Pancreas (tissue), 10 donors: ENCODE results near the gene ACO2. TPM values are rescaled to one million over a fixed set of nuclear protein-coding genes. Genes with fewer than 3 reads are reported as not detected.

ENCODE experiments used
- ATAC-seq, 4 donors: fragments of 200-7000 bp; cut with Tn5 transposase; one replicate each; pipeline versions ENCODE4 v1.8.0 to v1.9.1; 2020; ENCODE audit warnings: mild to moderate bottlenecking in 4 of 4, moderate library complexity in 4 of 4
- DNase-seq, 6 donors: peaks; one replicate each; pipeline ENCODE4 v3.0.0-alpha.2; 2020
- FAIRE-seq: peaks from 2 replicates; lab custom pipeline; 2012; peaks lifted over from hg19 to GRCh38; lab: Jason Lieb, UNC
- H3K27ac ChIP-seq, 4 donors: fragments of 200-600 bp; sonication (generic); 1 replicate in 3 of 4; 2 replicates in 1 of 4; pipeline versions ENCODE4 v1.5.0 to v1.8.0; 2020
- H3K27me3 ChIP-seq, 4 donors: fragments of 200-600 bp; one replicate each; pipeline ENCODE4 v1.8.0; 2021
- H3K36me3 ChIP-seq, 3 donors: fragments of 200-600 bp; sonication (generic) in 1 of 3; one replicate each; pipeline versions ENCODE4 v1.5.0 to v1.8.0; 2020 to 2021
- H3K4me1 ChIP-seq, 3 donors: fragments of 200-600 bp; one replicate each; pipeline ENCODE4 v1.8.0; 2021
- H3K4me3 ChIP-seq, 4 donors: fragments of 200-600 bp; sonication (generic) in 2 of 4; one replicate each; pipeline versions ENCODE4 v1.5.0 to v1.8.0; 2020 to 2021
- H3K9me3 ChIP-seq, 4 donors: fragments of 200-600 bp; one replicate each; pipeline ENCODE4 v1.8.0; 2021
- WGBS, 2 donors: extraction: QIAGEN DNeasy Blood & Tissue Kit; methylation state at CpG; one replicate each; pipeline ENCODE4 v1.1.7; 2013; 5-methylcytosine and 5-hydroxymethylcytosine counted together
- intact Hi-C, 3 donors: fragments of 100-400 bp; cut with DNase I; formaldehyde crosslinking; loops; one replicate each; pipeline versions ENCODE4 v1.11.1 to v1.14.2; 2022
- polyA plus RNA-seq, 2 donors: library from polyadenylated mRNA; stranded (reverse); fragments of 200-250 nt; gene quantifications; one replicate each; pipeline ENCODE4 v1.2.3, GENCODE V29; 2013
- total RNA-seq, 6 donors: library from RNA; stranded (reverse); fragmentation: NEBNext Ultra II Directional in 4 of 6; extraction: Animal tissue kit (Norgen Biotek cat#: 25700) in 4 of 6; gene quantifications; one replicate each; pipeline versions ENCODE4 v1.2.1 to v1.2.4, GENCODE V29; 2021 to 2023
- TF ChIP-seq, protein P1 (sequence below), 4 donors: fragments of 200-600 bp; sonication (generic) in 3 of 4; IDR thresholded peaks; one replicate each; pipeline versions ENCODE4 v1.5.0 to v1.8.0; 2021; ENCODE audit warnings: antibody characterized with exemption in 4 of 4
- donor health status: healthy with polysubstance abuse.
- donor health status: DM: no; HTN: no; CAD: no; lungs with moderate emphysema.
- donor health status: DM: no; HTN: no; CAD: no.
- donor health status: control.
- donor health status: control.
- donor health status: Bipolar disorder and iron deficiency.
- donor health status: DM: yes; HTN: yes; CAD: no.
- donor health status: DM: no; HTN: no; CAD: no.
- donor health status: DM: no; HTN: no; CAD: no.
- donor health status: DM: yes; HTN: yes; CAD: no.

Gene ACO2
- total and polyA plus RNA-seq, 8 donors = 19.2 to 53.1 (median 37.6) TPM

- H3K4me3 ChIP-seq = no peak overlapping the region
- ATAC-seq (peak; percentile 13 to 57 (median 50)), DNase-seq (peak; percentile 54 to 89 (median 70)), FAIRE-seq (no peak)
- H3K27ac ChIP-seq = peak overlapping the region; percentile 9 to 62 (median 54)
- peaks cover 6 to 47% (median 26%) of the 10 kb centered on the region in 3 donors for H3K36me3 ChIP-seq
- H3K4me1 ChIP-seq = peaks cover 10 to 13% (median 11%) of the 10 kb centered on the region in 3 donors
- WGBS, 2 donors = 42 to 44% methylated on average over 13 of the region's 13 CpGs
- TF ChIP-seq, protein P1, sequence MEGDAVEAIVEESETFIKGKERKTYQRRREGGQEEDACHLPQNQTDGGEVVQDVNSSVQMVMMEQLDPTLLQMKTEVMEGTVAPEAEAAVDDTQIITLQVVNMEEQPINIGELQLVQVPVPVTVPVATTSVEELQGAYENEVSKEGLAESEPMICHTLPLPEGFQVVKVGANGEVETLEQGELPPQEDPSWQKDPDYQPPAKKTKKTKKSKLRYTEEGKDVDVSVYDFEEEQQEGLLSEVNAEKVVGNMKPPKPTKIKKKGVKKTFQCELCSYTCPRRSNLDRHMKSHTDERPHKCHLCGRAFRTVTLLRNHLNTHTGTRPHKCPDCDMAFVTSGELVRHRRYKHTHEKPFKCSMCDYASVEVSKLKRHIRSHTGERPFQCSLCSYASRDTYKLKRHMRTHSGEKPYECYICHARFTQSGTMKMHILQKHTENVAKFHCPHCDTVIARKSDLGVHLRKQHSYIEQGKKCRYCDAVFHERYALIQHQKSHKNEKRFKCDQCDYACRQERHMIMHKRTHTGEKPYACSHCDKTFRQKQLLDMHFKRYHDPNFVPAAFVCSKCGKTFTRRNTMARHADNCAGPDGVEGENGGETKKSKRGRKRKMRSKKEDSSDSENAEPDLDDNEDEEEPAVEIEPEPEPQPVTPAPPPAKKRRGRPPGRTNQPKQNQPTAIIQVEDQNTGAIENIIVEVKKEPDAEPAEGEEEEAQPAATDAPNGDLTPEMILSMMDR (IDR thresholded peaks at IDR 0.05) = no peak
- no peaks in the 10 kb centered on the region for H3K27me3 ChIP-seq
- intact Hi-C loops = loop anchor here in 1 of 3 donors (10.0 kb wide), 1 partner anchor 119 kb away; no protein-coding TSS in a partner anchor
- H3K9me3 ChIP-seq = no peaks in the 10 kb centered on the region
Observed at GRCh38 chr22:41524251-41524661, 55.3 kb downstream of the ACO2 start.

DNA sequence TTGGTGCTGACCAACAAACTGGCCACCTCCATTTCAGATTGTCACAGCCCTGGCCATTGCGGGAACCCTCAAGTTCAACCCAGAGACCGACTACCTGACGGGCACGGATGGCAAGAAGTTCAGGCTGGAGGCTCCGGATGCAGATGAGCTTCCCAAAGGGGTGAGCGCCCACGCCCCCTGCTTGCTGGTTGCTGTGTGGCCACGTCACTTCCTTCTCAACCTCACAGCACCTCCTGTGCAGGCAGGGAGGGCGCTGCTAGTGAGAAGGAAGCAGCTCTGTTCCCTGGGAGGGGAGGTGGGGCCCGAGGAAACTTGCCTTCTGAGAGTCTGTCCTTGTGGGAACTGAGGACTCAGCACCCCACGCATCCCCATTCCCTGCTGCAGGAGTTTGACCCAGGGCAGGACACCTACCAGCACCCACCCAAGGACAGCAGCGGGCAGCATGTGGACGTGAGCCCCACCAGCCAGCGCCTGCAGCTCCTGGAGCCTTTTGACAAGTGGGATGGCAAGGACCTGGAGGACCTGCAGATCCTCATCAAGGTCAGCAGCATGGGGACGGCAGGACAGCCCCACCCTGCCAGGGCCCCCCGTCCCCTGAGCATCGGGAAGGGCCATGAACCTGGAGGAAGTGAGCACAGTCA, 56.0 kb downstream of the ACO2 start:
- TF ChIP-seq, protein P1 (IDR thresholded peaks at IDR 0.05) = no peak
- WGBS, 2 donors = 85 to 86% methylated on average over 17 of the region's 17 CpGs
- DNase-seq (peak in 1 of 6 donors; percentile 33), ATAC-seq (no peak), FAIRE-seq (no peak)
- H3K27me3 ChIP-seq = no peaks in the 10 kb centered on the region
- peaks cover 10 to 13% (median 11%) of the 10 kb centered on the region in 3 donors for H3K4me1 ChIP-seq
- intact Hi-C loops = loop anchor here in 1 of 3 donors (10.0 kb wide), 1 partner anchor 120 kb away; no protein-coding TSS in a partner anchor
- peaks cover 6 to 48% (median 26%) of the 10 kb centered on the region in 3 donors for H3K36me3 ChIP-seq
- H3K27ac ChIP-seq = peak overlapping the region in 1 of 4 donors; percentile 50
- H3K9me3 ChIP-seq = no peaks in the 10 kb centered on the region
- no peak overlapping the region for H3K4me3 ChIP-seq

DNA sequence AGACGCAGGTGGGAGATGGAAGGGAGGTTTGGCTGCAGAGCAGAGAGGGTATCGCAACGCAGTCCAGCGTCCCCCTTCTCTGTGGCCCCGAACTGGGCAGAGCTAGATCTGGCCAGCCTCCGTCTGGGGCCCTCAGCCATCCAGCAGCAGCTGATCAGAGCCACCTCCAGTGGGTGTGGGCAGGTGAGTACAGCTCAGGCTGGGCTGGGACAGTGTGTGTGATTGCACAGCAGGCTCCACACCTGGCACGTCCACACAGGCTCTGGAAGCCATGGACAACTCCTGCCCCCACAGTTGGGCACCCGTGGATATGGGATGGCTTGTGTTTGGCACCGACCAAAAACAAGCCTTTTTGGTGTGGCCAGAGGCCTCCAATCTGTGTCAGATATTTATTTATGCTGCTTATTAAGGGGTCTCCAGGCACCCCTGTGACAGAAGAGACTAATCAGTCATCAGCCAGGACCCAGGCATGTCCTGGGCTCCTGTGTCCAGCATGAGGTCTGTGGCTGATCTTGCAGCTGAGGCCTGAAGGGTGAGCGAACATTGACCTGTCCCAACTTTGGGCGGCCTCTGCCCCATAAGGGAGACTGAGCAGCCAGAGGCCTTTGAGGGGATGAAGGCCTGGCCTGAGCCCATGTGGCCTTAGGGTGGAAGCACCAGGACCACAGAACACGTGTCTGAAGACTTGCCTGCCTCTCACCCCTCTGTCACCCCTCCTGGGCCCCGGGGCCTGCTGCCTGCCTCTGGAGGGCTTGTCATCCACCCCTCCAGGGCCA, 56.7 kb downstream of the ACO2 start:
- no peak for ATAC-seq
- intact Hi-C loops = loop anchor here in 1 of 3 donors (10.0 kb wide), 1 partner anchor 121 kb away; no protein-coding TSS in a partner anchor
- peak in 2 of 6 donors; percentile 37 to 72 for DNase-seq
- no peak overlapping the region for H3K4me3 ChIP-seq
- H3K27me3 ChIP-seq = no peaks in the 10 kb centered on the region
- FAIRE-seq = no peak
- TF ChIP-seq, protein P1 (IDR thresholded peaks at IDR 0.05) = no peak
- peaks cover 10 to 13% (median 11%) of the 10 kb centered on the region in 3 donors for H3K4me1 ChIP-seq
- peaks cover 6 to 45% (median 30%) of the 10 kb centered on the region in 3 donors for H3K36me3 ChIP-seq
- 81 to 86% methylated on average over 13 of the region's 13 CpGs for WGBS, 2 donors
- no peak overlapping the region for H3K27ac ChIP-seq
- H3K9me3 ChIP-seq = no peaks in the 10 kb centered on the region

- intact Hi-C loops = loop anchor here in 1 of 3 donors (10.0 kb wide), 1 partner anchor 122 kb away; no protein-coding TSS in a partner anchor
- FAIRE-seq = no peak
- no peak for DNase-seq
- Histone ChIP-seq H3K27me3 (no peaks in the 10 kb centered on the region), H3K4me3 (no peak overlapping the region), H3K9me3 (no peaks in the 10 kb centered on the region), H3K4me1 (peaks cover 10 to 13% (median 11%) of the 10 kb centered on the region in 3 donors), H3K27ac (peak overlapping the region in 1 of 4 donors; percentile 8), H3K36me3 (peaks cover 6 to 45% (median 30%) of the 10 kb centered on the region in 3 donors)
- TF ChIP-seq, protein P1 (IDR thresholded peaks at IDR 0.05) = no peak
- peak in 1 of 4 donors; percentile 1 for ATAC-seq
- 72 to 79% methylated on average over 11 to 12 of the region's 12 CpGs for WGBS, 2 donors
Observed at GRCh38 chr22:41526226-41526829, 57.4 kb downstream of the ACO2 start.
